Gastrocnemius medialis (tissue), 4 donors: ENCODE results near the gene LCN10. TPM values are rescaled to one million over a fixed set of nuclear protein-coding genes. Genes with fewer than 3 reads are reported as not detected.

Experiments used
- ATAC-seq, 2 donors: fragments of 150-250 bp; one replicate each; pipeline ENCODE4 v1.9.1; 2016
- DNase-seq, 2 donors: peaks; one replicate each; pipeline ENCODE4 v3.0.0-alpha.2; 2019
- H3K27ac ChIP-seq, 4 donors: fragments of 200-600 bp; sonication (generic); 1 replicate in 1 of 4; 2 replicates in 3 of 4; pipeline ENCODE4 v1.5.1; 2016 to 2018; ENCODE audit warnings: mild to moderate bottlenecking in 2 of 4, moderate library complexity in 1 of 4
- H3K27me3 ChIP-seq, 3 donors: fragments of 200-600 bp; sonication (generic) in 2 of 3; 1 replicate in 1 of 3; 2 replicates in 2 of 3; pipeline versions ENCODE4 v1.5.1 to v1.6.0; 2016 to 2019; ENCODE audit warnings: mild to moderate bottlenecking in 1 of 3, moderate library complexity in 1 of 3
- H3K36me3 ChIP-seq, 2 donors: fragments of 200-600 bp; sonication (generic) in 1 of 2; one replicate each; pipeline ENCODE4 v1.5.1; 2017 to 2018
- H3K4me1 ChIP-seq, 2 donors: fragments of 200-600 bp; sonication (generic) in 1 of 2; one replicate each; pipeline ENCODE4 v1.5.1; 2016 to 2017; ENCODE audit warnings: mild to moderate bottlenecking in 2 of 2
- H3K4me3 ChIP-seq, 4 donors: fragments of 200-600 bp; sonication (generic) in 3 of 4; 1 replicate in 1 of 4; 2 replicates in 3 of 4; pipeline ENCODE4 v1.5.1; 2016 to 2019; ENCODE audit warnings: mild to moderate bottlenecking in 2 of 4
- H3K9me3 ChIP-seq, 3 donors: fragments of 200-600 bp; sonication (generic) in 2 of 3; 1 replicate in 1 of 3; 2 replicates in 2 of 3; pipeline ENCODE4 v1.5.1; 2016 to 2019
- POLR2A ChIP-seq, 2 donors: fragments of 450-650 bp; IDR thresholded peaks; one replicate each; pipeline ENCODE4 v1.6.1; 2017; ENCODE audit warnings: antibody characterized with exemption in 2 of 2, mild to moderate bottlenecking in 2 of 2, moderate library complexity in 2 of 2
- in situ Hi-C, 4 donors: fragments of 200-750 bp; cut with MboI; loops; one replicate each; pipeline versions ENCODE4 v1.15.0 to v1.8.0; 2017; ENCODE audit warnings: low sequenced_read_pairs in 4 of 4
- intact Hi-C: fragments of 100-400 bp; cut with DNase I; formaldehyde crosslinking; loops from one replicate; pipeline ENCODE4 v1.15.1; 2023; ENCODE audit warnings: low total_unique reads
- total RNA-seq, 4 donors: library from RNA; depleted of rRNA; stranded (reverse); fragments of >200 nt; gene quantifications; one replicate each; pipeline versions ENCODE4 v1.1.0 to v1.2.3, GENCODE V29; 2016
- TF ChIP-seq, protein P1 (sequence below), 5 experiments: fragments of 450-650 bp in 3 of 5; fragments of 200-600 bp in 2 of 5; sonication (generic) in 2 of 5; IDR thresholded peaks in 4 of 5; conservative IDR thresholded peaks in 1 of 5; 1 replicate in 4 of 5; 2 replicates in 1 of 5; pipeline ENCODE4 v1.5.1; 2016 to 2019; ENCODE audit warnings: antibody characterized with exemption in 5 of 5, mild to moderate bottlenecking in 3 of 5, moderate library complexity in 3 of 5

The LCN10 gene
- total RNA-seq, 4 donors from 2014 or later, result 0.61 to 4.7 (median 1.6) TPM

GRCh38 chr9:136733611-136734010 lies 9.1 kb downstream of the LCN10 start:
- intact Hi-C loops (no loop called here), in situ Hi-C loops (no loop called here)
- Histone ChIP-seq H3K36me3 (no peaks in the 10 kb centered on the region), H3K27ac (no peak overlapping the region), H3K9me3 (no peaks in the 10 kb centered on the region), H3K27me3 (no peaks in the 10 kb centered on the region), H3K4me3 (no peak overlapping the region), H3K4me1 (peaks cover 7% of the 10 kb centered on the region in 2 donors)
- ATAC-seq, result no peak
- TF ChIP-seq POLR2A (IDR thresholded peaks at IDR 0.05), result no peak
- TF ChIP-seq, protein P1, sequence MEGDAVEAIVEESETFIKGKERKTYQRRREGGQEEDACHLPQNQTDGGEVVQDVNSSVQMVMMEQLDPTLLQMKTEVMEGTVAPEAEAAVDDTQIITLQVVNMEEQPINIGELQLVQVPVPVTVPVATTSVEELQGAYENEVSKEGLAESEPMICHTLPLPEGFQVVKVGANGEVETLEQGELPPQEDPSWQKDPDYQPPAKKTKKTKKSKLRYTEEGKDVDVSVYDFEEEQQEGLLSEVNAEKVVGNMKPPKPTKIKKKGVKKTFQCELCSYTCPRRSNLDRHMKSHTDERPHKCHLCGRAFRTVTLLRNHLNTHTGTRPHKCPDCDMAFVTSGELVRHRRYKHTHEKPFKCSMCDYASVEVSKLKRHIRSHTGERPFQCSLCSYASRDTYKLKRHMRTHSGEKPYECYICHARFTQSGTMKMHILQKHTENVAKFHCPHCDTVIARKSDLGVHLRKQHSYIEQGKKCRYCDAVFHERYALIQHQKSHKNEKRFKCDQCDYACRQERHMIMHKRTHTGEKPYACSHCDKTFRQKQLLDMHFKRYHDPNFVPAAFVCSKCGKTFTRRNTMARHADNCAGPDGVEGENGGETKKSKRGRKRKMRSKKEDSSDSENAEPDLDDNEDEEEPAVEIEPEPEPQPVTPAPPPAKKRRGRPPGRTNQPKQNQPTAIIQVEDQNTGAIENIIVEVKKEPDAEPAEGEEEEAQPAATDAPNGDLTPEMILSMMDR (IDR thresholded peaks at IDR 0.05 in 4 of 5, conservative IDR thresholded peaks at IDR 0.05 in 1 of 5), result no peak
- DNase-seq, result no peak

GRCh38 chr9:136732444-136733178 lies 10.1 kb downstream of the LCN10 start:
- Histone ChIP-seq H3K4me1 (peaks cover 7 to 9% of the 10 kb centered on the region in 2 donors), H3K4me3 (no peak overlapping the region), H3K27ac (no peak overlapping the region), H3K27me3 (no peaks in the 10 kb centered on the region), H3K36me3 (no peaks in the 10 kb centered on the region), H3K9me3 (no peaks in the 10 kb centered on the region)
- intact Hi-C loops, result no loop called here
- no peak for DNase-seq
- ATAC-seq, result no peak
- in situ Hi-C loops, result no loop called here
- TF ChIP-seq POLR2A (IDR thresholded peaks at IDR 0.05), result no peak
- TF ChIP-seq, protein P1 (IDR thresholded peaks at IDR 0.05 in 4 of 5, conservative IDR thresholded peaks at IDR 0.05 in 1 of 5), result no peak

- intact Hi-C loops (no loop called here), in situ Hi-C loops (no loop called here)
- TF ChIP-seq, protein P1 (IDR thresholded peaks at IDR 0.05 in 4 of 5, conservative IDR thresholded peaks at IDR 0.05 in 1 of 5), result no peak
- TF ChIP-seq POLR2A (IDR thresholded peaks at IDR 0.05), result no peak
- Histone ChIP-seq H3K36me3 (peaks cover 0 to 19% of the 10 kb centered on the region in 2 donors), H3K27me3 (no peaks in the 10 kb centered on the region), H3K4me1 (peaks cover 31% of the 10 kb centered on the region in 2 donors), H3K9me3 (no peaks in the 10 kb centered on the region), H3K27ac (no peak overlapping the region), H3K4me3 (no peak overlapping the region)
- ATAC-seq (no peak), DNase-seq (no peak)
Observed at GRCh38 chr9:136729926-136730325, 12.8 kb downstream of the LCN10 start.

GRCh38 chr9:136729144-136729543 lies 13.6 kb downstream of the LCN10 start:
- Histone ChIP-seq H3K36me3 (peaks cover 0 to 27% of the 10 kb centered on the region in 2 donors), H3K4me1 (peaks cover 31% of the 10 kb centered on the region in 2 donors), H3K27ac (peak overlapping the region in 1 of 4 donors; percentile 66), H3K9me3 (no peaks in the 10 kb centered on the region), H3K4me3 (peak overlapping the region; percentile 65 to 90 (median 76)), H3K27me3 (no peaks in the 10 kb centered on the region)
- intact Hi-C loops (no loop called here), in situ Hi-C loops (no loop called here)
- no peak for DNase-seq
- TF ChIP-seq POLR2A (IDR thresholded peaks at IDR 0.05), result no peak
- TF ChIP-seq, protein P1 (IDR thresholded peaks at IDR 0.05 in 4 of 5, conservative IDR thresholded peaks at IDR 0.05 in 1 of 5), result no peak
- ATAC-seq, result no peak
